ENCODE results near the gene HAUS8.
"Not testable (repeated sequence)": the region's sequence is repeated elsewhere in the genome, so short reads cannot be mapped to it uniquely, and the experiment has no call there.

The HAUS8 gene

GRCh38 chr19:17037966-17038500 is 37.2 kb downstream of the HAUS8 start:
- no peaks in the 10 kb centered on the region for H3K36me3 Mint-ChIP-seq
- ATAC-seq: no peak
- no peak overlapping the region for H3K4me3 Mint-ChIP-seq
- H3K27ac Mint-ChIP-seq: no peak overlapping the region
- H3K4me1 Mint-ChIP-seq: no peaks in the 10 kb centered on the region
- H3K27me3 Mint-ChIP-seq: peaks cover 72% of the 10 kb centered on the region
- no peaks in the 10 kb centered on the region for H3K9me3 Mint-ChIP-seq

- no peaks in the 10 kb centered on the region for H3K4me1 Mint-ChIP-seq
- H3K27me3 Mint-ChIP-seq: peaks cover 77% of the 10 kb centered on the region
- H3K9me3 Mint-ChIP-seq: no peaks in the 10 kb centered on the region
- no peak overlapping the region for H3K27ac Mint-ChIP-seq
- H3K4me3 Mint-ChIP-seq: no peak overlapping the region
- H3K36me3 Mint-ChIP-seq: no peaks in the 10 kb centered on the region
- peak; percentile 51 for ATAC-seq
Measured at GRCh38 chr19:17037184-17037583, 38.1 kb downstream of the HAUS8 start.

GRCh38 chr19:17036640-17037039 is 38.6 kb downstream of the HAUS8 start:
- no peaks in the 10 kb centered on the region for H3K36me3 Mint-ChIP-seq
- H3K27ac Mint-ChIP-seq: no peak overlapping the region
- H3K4me1 Mint-ChIP-seq: no peaks in the 10 kb centered on the region
- no peak overlapping the region for H3K4me3 Mint-ChIP-seq
- H3K27me3 Mint-ChIP-seq: peaks cover 73% of the 10 kb centered on the region
- H3K9me3 Mint-ChIP-seq: no peaks in the 10 kb centered on the region
- peak; percentile 18 for ATAC-seq

- H3K4me1 Mint-ChIP-seq: no peaks in the 10 kb centered on the region
- no peaks in the 10 kb centered on the region for H3K9me3 Mint-ChIP-seq
- peaks cover 67% of the 10 kb centered on the region for H3K27me3 Mint-ChIP-seq
- no peak overlapping the region for H3K4me3 Mint-ChIP-seq
- no peak overlapping the region for H3K27ac Mint-ChIP-seq
- H3K36me3 Mint-ChIP-seq: no peaks in the 10 kb centered on the region
- ATAC-seq: no peak
Measured at GRCh38 chr19:17035842-17036424, 39.3 kb downstream of the HAUS8 start.

GRCh38 chr19:17031741-17032140 is 43.5 kb downstream of the HAUS8 start:
- peaks cover 6% of the 10 kb centered on the region for H3K4me1 Mint-ChIP-seq

GRCh38 chr19:17027535-17027975 is 47.7 kb downstream of the HAUS8 start:
- peaks cover 13% of the 10 kb centered on the region for H3K9me3 Mint-ChIP-seq
- H3K4me1 Mint-ChIP-seq: peaks cover 15% of the 10 kb centered on the region
- peaks cover 19% of the 10 kb centered on the region for H3K36me3 Mint-ChIP-seq
- H3K27me3 Mint-ChIP-seq: peaks cover 80% of the 10 kb centered on the region
- peak; percentile 14 for ATAC-seq
- no peak overlapping the region for H3K27ac Mint-ChIP-seq
- peak overlapping the region; percentile 72 for H3K4me3 Mint-ChIP-seq

More at GRCh38 chr19:17031741-17032140, 43.5 kb downstream of the HAUS8 start:
- Mint-ChIP-seq H3K27me3 (peaks cover 66% of the 10 kb centered on the region), H3K9me3 (no peaks in the 10 kb centered on the region), H3K36me3 (no peaks in the 10 kb centered on the region), H3K4me3 (no peak overlapping the region), H3K27ac (no peak overlapping the region)
- ATAC-seq: no peak

- peaks cover 20% of the 10 kb centered on the region for H3K36me3 Mint-ChIP-seq
Measured at GRCh38 chr19:17026706-17027534, 48.3 kb downstream of the HAUS8 start, which contains the start of gene CPAMD8. Gene CPAMD8 (minus strand): TSS chr19:17026810. CDS start chr19:17026642, 168 bp downstream.

GRCh38 chr19:17025991-17026658 is 49.1 kb downstream of the HAUS8 start:
- H3K4me1 Mint-ChIP-seq: peaks cover 24% of the 10 kb centered on the region
- peaks cover 20% of the 10 kb centered on the region for H3K36me3 Mint-ChIP-seq
- peak; percentile 25 for ATAC-seq
- H3K27me3 Mint-ChIP-seq: peaks cover 86% of the 10 kb centered on the region
- H3K9me3 Mint-ChIP-seq: peaks cover 13% of the 10 kb centered on the region
- H3K27ac Mint-ChIP-seq: no peak overlapping the region
- H3K4me3 Mint-ChIP-seq: peak overlapping the region; percentile 65

More at GRCh38 chr19:17026706-17027534, 48.3 kb downstream of the HAUS8 start, which contains the start of gene CPAMD8:
- Mint-ChIP-seq H3K27ac (no peak within 1 kb of the TSS), H3K4me3 (peak within 1 kb of the TSS; percentile 72), H3K9me3 (peaks cover 13% of the 10 kb centered on the region), H3K4me1 (peaks cover 18% of the 10 kb centered on the region), H3K27me3 (peaks cover 86% of the 10 kb centered on the region)
- peak; percentile 50 for ATAC-seq

GRCh38 chr19:17025361-17025760 is 49.9 kb downstream of the HAUS8 start:
- H3K36me3 Mint-ChIP-seq: peaks cover 20% of the 10 kb centered on the region
- no peak overlapping the region for H3K27ac Mint-ChIP-seq
- H3K27me3 Mint-ChIP-seq: peaks cover 79% of the 10 kb centered on the region
- ATAC-seq: no peak
- H3K9me3 Mint-ChIP-seq: peaks cover 13% of the 10 kb centered on the region
- H3K4me1 Mint-ChIP-seq: peaks cover 24% of the 10 kb centered on the region
- no peak overlapping the region for H3K4me3 Mint-ChIP-seq

- Mint-ChIP-seq H3K27me3 (peaks cover 75% of the 10 kb centered on the region), H3K9me3 (peaks cover 13% of the 10 kb centered on the region), H3K4me1 (peaks cover 24% of the 10 kb centered on the region)
Measured at GRCh38 chr19:17024941-17025340, 50.3 kb downstream of the HAUS8 start.

GRCh38 chr19:17023805-17024204 is 51.4 kb downstream of the HAUS8 start:
- ATAC-seq: no peak
- peaks cover 64% of the 10 kb centered on the region for H3K27me3 Mint-ChIP-seq

More at GRCh38 chr19:17024941-17025340, 50.3 kb downstream of the HAUS8 start:
- H3K4me3 Mint-ChIP-seq, H3K27ac Mint-ChIP-seq, ATAC-seq: not testable (repeated sequence)
- peaks cover 20% of the 10 kb centered on the region for H3K36me3 Mint-ChIP-seq

GRCh38 chr19:17022738-17023137 is 52.5 kb downstream of the HAUS8 start:
- Mint-ChIP-seq H3K36me3 (peaks cover 20% of the 10 kb centered on the region), H3K27me3 (peaks cover 53% of the 10 kb centered on the region), H3K27ac (no peak overlapping the region), H3K4me1 (peaks cover 24% of the 10 kb centered on the region), H3K4me3 (no peak overlapping the region), H3K9me3 (peaks cover 13% of the 10 kb centered on the region)
- ATAC-seq: no peak

More at GRCh38 chr19:17023805-17024204, 51.4 kb downstream of the HAUS8 start:
- no peak overlapping the region for H3K4me3 Mint-ChIP-seq
- H3K27ac Mint-ChIP-seq: no peak overlapping the region
- H3K9me3 Mint-ChIP-seq: peaks cover 13% of the 10 kb centered on the region
- H3K4me1 Mint-ChIP-seq: peaks cover 24% of the 10 kb centered on the region
- H3K36me3 Mint-ChIP-seq: peaks cover 20% of the 10 kb centered on the region

GRCh38 chr19:17021793-17022590 is 53.3 kb downstream of the HAUS8 start:
- H3K9me3 Mint-ChIP-seq: peaks cover 13% of the 10 kb centered on the region
- peaks cover 18% of the 10 kb centered on the region for H3K4me1 Mint-ChIP-seq
- H3K4me3 Mint-ChIP-seq: no peak overlapping the region
- peaks cover 20% of the 10 kb centered on the region for H3K36me3 Mint-ChIP-seq
- peak; percentile 35 for ATAC-seq
- H3K27me3 Mint-ChIP-seq: peaks cover 46% of the 10 kb centered on the region
- H3K27ac Mint-ChIP-seq: no peak overlapping the region

- H3K27ac Mint-ChIP-seq: no peak overlapping the region
- peaks cover 20% of the 10 kb centered on the region for H3K36me3 Mint-ChIP-seq
- no peak overlapping the region for H3K4me3 Mint-ChIP-seq
- no peak for ATAC-seq
- H3K27me3 Mint-ChIP-seq: peaks cover 49% of the 10 kb centered on the region
- H3K9me3 Mint-ChIP-seq: peaks cover 13% of the 10 kb centered on the region
- H3K4me1 Mint-ChIP-seq: peaks cover 17% of the 10 kb centered on the region
Measured at GRCh38 chr19:17021328-17021727, 53.9 kb downstream of the HAUS8 start.
